ACC112 (cell line): ENCODE measurements around the gene ZNF524.
"Not testable (repeated sequence)": the region's sequence is repeated elsewhere in the genome, so short reads cannot be mapped to it uniquely, and the experiment has no call there.

Experiments used
- H2AFZ ChIP-seq: fragments of 200-600 bp; sonication (generic); one replicate; pipeline ENCODE4 v1.6.0; 2017; ENCODE audit warnings: antibody characterized with exemption, low read length; ENCODE audit not compliant: unreplicated experiment
- H3K27ac ChIP-seq: fragments of 200-600 bp; sonication (generic); 2 replicates; pipeline ENCODE4 v1.5.1; 2014; ENCODE audit warnings: low read depth, mild to moderate bottlenecking, antibody characterized with exemption, low read length, moderate library complexity
- H3K27me3 ChIP-seq: fragments of 200-600 bp; sonication (generic); 2 replicates; pipeline ENCODE4 v1.6.1; 2014; ENCODE audit warnings: mild to moderate bottlenecking, antibody characterized with exemption, low read length, moderate library complexity, mixed read lengths; ENCODE audit not compliant: insufficient read depth
- H3K36me3 ChIP-seq: fragments of 200-600 bp; sonication (generic); 2 replicates; pipeline ENCODE4 v1.6.1; 2016; ENCODE audit warnings: mild to moderate bottlenecking, antibody characterized with exemption, low read length, moderate library complexity, mixed read lengths; ENCODE audit not compliant: insufficient read depth
- H3K4me1 ChIP-seq: fragments of 200-600 bp; sonication (generic); one replicate; pipeline ENCODE4 v1.6.1; 2016; ENCODE audit warnings: low read length, mixed read lengths; ENCODE audit not compliant: insufficient read depth, unreplicated experiment, control insufficient read depth
- H3K4me3 ChIP-seq: fragments of 200-600 bp; sonication (generic); 2 replicates; pipeline ENCODE4 v1.5.1; 2014; ENCODE audit warnings: mild to moderate bottlenecking, low read depth, low read length
- H3K79me2 ChIP-seq: fragments of 200-600 bp; sonication (generic); one replicate; pipeline ENCODE4 v1.6.0; 2016; ENCODE audit warnings: low read length; ENCODE audit not compliant: control insufficient read depth, unreplicated experiment, insufficient read depth

ZNF524 gene

DNA sequence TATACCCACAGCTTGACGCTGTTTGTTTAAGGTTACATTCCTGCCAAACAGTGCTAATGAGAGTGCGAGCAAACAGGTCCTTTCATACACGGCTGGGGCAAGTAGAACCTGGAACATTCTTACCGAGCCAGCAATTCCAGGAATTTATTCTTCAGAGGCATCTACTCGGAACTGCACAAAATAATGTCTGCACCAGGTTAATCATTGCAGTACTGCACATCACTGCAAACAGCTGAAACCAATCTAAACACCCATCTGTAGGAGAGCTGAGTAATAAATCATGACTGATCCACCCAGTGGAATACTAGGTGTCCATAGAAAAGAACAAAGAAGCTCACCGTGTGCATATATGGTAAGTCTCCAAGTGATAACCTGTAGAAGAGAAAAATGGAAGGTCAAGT, 18.3 kb upstream of the ZNF524 start:
- peaks cover 8% of the 10 kb centered on the region for H3K4me1 ChIP-seq
- H3K27me3 ChIP-seq = no peaks in the 10 kb centered on the region; the same call in 1 of the 2 replicates
- no peak overlapping the region for H3K27ac ChIP-seq
- no peak overlapping the region for H2AFZ ChIP-seq
- H3K4me3 ChIP-seq = no peak overlapping the region
- H3K36me3 ChIP-seq = no peaks in the 10 kb centered on the region
- peaks cover 13% of the 10 kb centered on the region for H3K79me2 ChIP-seq

DNA sequence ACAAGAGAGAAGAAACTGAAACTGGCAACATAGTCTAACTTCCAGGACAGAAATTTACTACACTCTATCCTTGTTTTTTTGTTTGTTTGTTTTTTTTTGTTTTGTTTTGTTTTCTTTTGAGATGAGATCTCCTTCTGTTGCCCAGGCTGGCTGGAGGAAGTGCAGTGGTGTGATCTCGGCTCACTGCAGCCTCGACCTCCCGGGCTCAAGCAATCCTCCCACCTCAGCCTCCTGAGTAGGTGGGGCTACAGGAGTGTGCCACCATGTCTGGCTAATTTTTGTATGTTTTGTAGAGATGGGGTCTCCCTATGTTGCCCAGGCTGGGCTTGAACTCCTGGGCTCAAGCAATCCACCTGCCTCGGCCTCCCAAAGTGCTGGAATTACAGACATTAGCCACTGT, 17.8 kb upstream of the ZNF524 start:
- H3K4me1 ChIP-seq, H2AFZ ChIP-seq, H3K36me3 ChIP-seq, H3K27me3 ChIP-seq, H3K27ac ChIP-seq, H3K4me3 ChIP-seq: not testable (repeated sequence)
- peaks cover 13% of the 10 kb centered on the region for H3K79me2 ChIP-seq

DNA sequence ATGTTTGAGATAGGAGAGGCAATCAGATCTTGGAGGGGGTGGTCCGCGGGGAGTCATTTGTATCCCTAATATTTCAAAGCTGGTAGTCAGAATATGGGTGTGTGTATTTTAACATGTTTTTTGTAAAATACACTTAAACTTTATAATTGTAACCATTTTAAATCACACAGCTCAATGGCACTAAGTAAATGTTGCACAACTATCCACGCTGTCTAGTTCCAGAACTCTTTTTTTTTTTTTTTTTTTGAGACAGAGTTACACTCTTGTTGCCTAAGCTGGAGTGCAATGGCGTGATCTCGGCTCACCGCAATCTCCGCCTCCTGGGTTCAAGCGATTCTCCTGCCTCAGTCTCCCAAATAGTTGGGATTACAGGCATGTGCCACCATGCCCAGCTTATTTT, 16.2 kb upstream of the ZNF524 start:
- peaks cover 13% of the 10 kb centered on the region for H3K79me2 ChIP-seq
- not testable (repeated sequence) for H3K27ac ChIP-seq, H3K4me1 ChIP-seq, H3K4me3 ChIP-seq, H2AFZ ChIP-seq, H3K36me3 ChIP-seq, H3K27me3 ChIP-seq

DNA sequence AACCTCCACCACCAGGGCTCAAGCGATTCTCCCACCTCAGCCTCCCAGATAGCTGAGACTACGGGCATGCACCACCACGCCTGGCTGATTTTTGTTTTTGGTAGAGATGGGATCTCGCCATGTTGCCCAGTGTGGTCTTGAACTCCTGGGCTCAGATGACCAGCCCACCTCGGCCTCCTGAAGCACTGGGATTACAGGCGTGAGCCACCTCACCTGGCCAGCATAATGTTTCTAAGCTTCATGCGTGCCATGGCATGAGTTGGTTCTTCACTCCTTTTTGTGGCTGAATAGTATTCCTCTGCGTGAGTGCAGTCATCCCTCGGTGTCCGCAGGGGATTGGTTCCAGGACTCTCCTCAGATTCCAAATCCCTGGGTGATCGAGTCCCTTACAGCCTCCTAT, 15.2 kb upstream of the ZNF524 start:
- no peak overlapping the region for H3K4me3 ChIP-seq
- peaks cover 7% of the 10 kb centered on the region for H3K79me2 ChIP-seq
- H3K27ac ChIP-seq = no peak overlapping the region
- no peaks in the 10 kb centered on the region; the same call in 1 of the 2 replicates for H3K27me3 ChIP-seq
- H2AFZ ChIP-seq = no peak overlapping the region
- no peaks in the 10 kb centered on the region for H3K36me3 ChIP-seq
- H3K4me1 ChIP-seq = peaks cover 8% of the 10 kb centered on the region

DNA sequence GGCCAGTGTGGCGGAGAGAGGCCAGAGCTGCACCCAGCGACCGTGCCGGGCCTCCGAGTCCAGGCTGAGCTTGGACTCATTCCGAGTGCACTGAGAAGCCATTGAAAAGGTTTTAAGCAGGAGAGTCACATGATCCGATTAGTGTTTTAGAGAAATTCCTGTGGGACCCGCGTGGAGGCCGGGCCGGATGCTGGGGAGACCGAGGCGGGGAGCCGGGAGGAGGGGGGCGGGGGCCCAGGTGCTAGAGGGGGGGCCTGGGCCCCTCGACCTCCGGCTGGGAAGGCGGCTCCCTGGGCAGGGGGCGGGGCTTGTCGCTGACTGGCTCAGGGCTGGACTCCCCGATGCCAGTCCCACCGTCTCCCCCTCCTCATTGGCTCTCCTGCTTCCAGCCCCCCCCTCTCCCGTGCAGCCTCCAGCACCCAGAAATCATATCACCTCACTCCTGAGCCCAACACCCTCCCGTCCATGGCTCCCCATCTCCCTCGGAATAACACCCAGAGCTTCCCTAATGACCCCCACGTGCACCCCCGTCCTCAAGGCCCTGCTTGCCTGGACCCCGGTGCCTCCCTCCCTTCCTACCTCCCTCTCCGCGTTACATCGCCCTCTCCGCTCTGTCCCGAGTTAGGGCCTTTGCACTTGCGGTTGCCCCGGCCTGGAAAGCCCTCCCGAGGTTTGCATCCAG, 14.3 kb upstream of the ZNF524 start:
- Histone ChIP-seq H3K27ac (no peak overlapping the region), H3K4me3 (peak overlapping the region; percentile 36), H3K36me3 (no peaks in the 10 kb centered on the region), H3K79me2 (no peaks in the 10 kb centered on the region), H3K27me3 (no peaks in the 10 kb centered on the region; the same call in 1 of the 2 replicates), H3K4me1 (peaks cover 8% of the 10 kb centered on the region), H2AFZ (peak overlapping the region; percentile 43)

GRCh38 chr19:55586976-55587668, 13.0 kb upstream of the ZNF524 start:
- Histone ChIP-seq H3K79me2 (no peaks in the 10 kb centered on the region), H3K27ac (no peak overlapping the region), H2AFZ (peak overlapping the region; percentile 65), H3K4me3 (peak overlapping the region; percentile 74), H3K27me3 (no peaks in the 10 kb centered on the region; the same call in 1 of the 2 replicates), H3K4me1 (peaks cover 8% of the 10 kb centered on the region), H3K36me3 (no peaks in the 10 kb centered on the region)

DNA sequence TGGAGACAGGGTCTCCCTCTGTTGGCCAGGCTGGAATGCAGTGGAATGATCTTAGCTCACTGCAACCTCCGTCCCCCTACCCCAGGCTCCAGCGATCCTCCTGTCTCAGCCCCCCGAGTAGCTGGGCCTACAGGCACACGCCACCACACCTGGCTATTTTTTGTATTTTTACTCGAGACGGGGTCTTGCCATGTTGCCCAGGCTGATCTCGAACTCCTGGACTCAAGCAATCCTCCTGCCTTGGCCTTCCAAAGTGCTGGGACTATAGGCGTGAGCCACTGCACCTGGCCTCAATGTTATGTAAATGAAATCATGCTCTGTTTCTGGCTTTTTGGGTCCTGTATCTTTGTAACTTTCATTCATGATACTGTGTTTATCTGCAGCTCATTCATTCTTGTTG, 11.3 kb upstream of the ZNF524 start:
- Histone ChIP-seq H3K79me2 (no peaks in the 10 kb centered on the region), H3K4me1 (peaks cover 8% of the 10 kb centered on the region), H3K36me3 (0 out of 2 replicates have a peak, but pooled peaks cover 1% of the 10 kb centered on the region), H2AFZ (no peak overlapping the region), H3K4me3 (no peak overlapping the region), H3K27me3 (no peaks in the 10 kb centered on the region; the same call in 1 of the 2 replicates), H3K27ac (no peak overlapping the region)

DNA sequence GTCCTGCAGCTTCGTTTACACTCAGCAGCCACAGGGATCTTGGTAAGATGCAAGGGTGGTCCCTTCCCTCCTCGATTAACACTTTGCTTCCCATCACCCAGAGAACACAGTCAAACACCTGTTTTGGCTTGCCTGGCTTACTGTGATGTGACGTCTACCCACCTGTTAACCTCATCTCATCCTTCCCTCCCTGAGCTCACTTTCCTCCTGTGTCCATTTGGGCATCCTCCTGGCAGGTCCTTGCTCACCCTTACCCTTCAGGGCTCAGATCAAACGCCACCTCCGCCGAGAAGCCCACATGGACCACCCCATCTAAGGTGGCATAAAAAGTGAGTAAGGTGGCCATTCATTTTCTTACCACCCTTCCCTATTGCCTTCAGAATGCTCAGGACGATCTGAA, 10.0 kb upstream of the ZNF524 start:
- H3K36me3 ChIP-seq = peaks cover 9% of the 10 kb centered on the region; the same call in 1 of the 2 replicates
- no peak overlapping the region for H3K27ac ChIP-seq
- no peaks in the 10 kb centered on the region; the same call in 1 of the 2 replicates for H3K27me3 ChIP-seq
- peaks cover 7% of the 10 kb centered on the region for H3K4me1 ChIP-seq
- H3K79me2 ChIP-seq = no peaks in the 10 kb centered on the region
- H3K4me3 ChIP-seq = no peak overlapping the region
- no peak overlapping the region for H2AFZ ChIP-seq

GRCh38 chr19:55590617-55591016, 9.5 kb upstream of the ZNF524 start:
- Histone ChIP-seq H3K27me3 (no peaks in the 10 kb centered on the region), H3K27ac (no peak overlapping the region), H3K79me2 (no peaks in the 10 kb centered on the region), H3K36me3 (peaks cover 14% of the 10 kb centered on the region; the same call in 1 of the 2 replicates), H3K4me3 (no peak overlapping the region), H3K4me1 (peaks cover 5% of the 10 kb centered on the region), H2AFZ (no peak overlapping the region)

DNA sequence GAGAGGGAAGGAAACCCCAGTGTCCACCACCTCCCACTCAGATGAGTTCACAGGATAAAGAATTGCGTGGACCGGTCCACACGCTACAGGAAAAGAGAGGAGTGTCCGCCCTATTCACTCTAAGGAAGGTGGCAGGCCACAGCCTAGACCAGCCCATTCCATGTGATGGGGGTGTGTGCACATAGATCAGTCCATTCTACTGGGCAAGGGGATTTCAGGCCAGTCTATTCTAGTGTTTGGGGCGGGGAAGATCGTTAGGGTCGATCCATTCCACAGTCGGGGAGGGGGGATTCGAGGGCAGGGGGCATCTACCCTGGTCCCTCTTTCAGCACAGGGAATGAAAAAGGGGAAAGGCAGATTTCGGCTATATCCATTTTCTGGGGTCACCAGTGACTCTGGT, 8.5 kb upstream of the ZNF524 start:
- Histone ChIP-seq H3K36me3 (peaks cover 19% of the 10 kb centered on the region; the same call in 1 of the 2 replicates), H3K79me2 (no peaks in the 10 kb centered on the region), H3K27me3 (no peaks in the 10 kb centered on the region), H2AFZ (no peak overlapping the region), H3K27ac (no peak overlapping the region), H3K4me1 (no peaks in the 10 kb centered on the region), H3K4me3 (no peak overlapping the region)
